GM19193 (cell line): ENCODE data around the gene SMTN.

Experiments used
- POLR2A ChIP-seq: IDR thresholded peaks from 4 replicates; pipeline ENCODE4 v1.6.1; 2011; ENCODE audit not compliant: insufficient read depth, insufficient read length; ENCODE audit errors: extremely low read depth

SMTN gene

DNA sequence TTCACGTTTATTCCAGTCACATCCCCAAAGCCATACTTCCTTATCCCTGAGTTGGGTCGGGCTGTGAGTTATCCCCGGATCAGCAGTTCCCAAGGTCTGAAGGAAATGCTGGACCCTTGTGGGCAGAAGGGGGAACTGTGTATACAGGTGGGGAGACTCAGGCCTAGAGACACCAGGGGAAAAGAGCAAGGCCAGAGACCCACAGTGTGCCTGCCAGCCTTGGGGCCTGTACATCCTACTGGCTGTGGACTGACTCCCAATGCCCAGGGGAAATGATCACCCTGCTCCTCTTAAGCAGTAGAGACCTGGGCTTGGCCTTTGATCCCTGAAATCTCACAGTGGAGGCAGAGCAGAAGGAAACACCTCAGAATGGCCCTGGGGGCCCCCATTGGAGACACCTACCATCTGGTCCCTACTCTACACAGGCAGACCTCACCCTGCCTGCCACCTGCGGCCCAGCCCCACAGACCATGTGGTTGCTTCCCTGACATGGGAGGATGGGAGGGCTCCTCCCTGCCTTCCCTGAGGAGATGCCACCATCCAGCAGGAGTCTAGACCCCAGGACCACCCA is 25.0 kb downstream of the SMTN start:
- no peak for TF ChIP-seq POLR2A

DNA sequence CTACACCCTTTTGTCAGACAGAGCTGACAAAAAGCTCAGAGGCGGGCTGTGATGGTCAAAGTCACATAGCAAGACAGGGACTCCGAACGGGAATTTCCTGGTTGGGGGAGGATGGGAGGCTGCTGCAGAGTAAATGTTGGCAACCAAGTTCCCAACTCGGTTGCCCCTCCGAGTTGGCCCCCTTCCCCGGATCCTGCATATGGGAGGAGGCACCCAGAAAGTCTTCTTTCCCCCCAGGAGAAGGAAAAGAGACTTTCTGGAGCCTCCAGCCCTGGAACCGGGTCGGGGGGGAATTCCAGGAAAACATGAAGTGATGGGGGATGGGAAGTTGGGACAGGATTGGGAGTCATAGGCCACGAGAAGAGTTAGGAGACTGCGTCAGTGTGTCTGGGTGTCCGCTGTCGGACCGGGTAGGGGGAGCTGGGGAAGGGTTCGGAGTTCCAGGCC is 25.6 kb downstream of the SMTN start:
- no peak for TF ChIP-seq POLR2A

DNA sequence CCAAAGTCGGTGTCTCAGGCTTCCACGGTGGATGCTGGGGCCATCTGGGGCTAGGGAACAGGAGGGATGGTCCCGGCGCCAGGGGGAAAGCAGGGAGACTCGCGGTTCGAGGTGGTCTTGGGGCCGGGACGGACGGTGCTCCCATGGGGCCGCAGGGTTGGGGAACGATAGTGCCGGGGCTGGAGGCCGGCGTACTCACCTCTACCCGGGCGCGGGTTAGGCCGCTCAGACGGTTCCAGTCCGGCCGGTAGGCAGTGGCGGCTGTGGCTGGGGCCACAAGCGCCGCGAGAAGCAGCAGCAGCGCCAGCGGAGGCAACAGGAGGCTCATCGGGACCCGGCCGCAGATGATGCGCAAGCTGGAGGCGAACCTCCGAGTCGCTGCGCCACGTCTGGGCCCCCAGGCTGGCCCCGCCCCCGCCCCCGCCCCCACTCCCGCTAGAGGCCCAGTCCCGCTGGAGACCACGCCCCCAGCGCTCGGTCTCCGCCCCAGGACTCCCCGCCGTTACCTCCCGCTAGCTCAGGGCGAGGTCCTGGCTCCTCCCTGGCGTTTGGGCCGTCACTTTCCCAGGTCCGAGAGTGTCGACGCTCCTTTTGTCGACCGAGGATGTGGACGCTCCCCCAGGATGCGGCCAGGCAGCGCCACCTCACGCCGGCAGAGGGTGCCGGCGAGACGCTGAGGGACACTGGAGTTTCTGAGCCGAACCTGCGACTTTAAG is 26.2 kb downstream of the SMTN start, which contains the start of gene SELENOM:
TSS of gene SELENOM (minus strand) at position 391 of the 716 bp plus-strand sequence. CDS start at position 328, 63 bp downstream.
- peak; percentile 53 for TF ChIP-seq POLR2A

DNA sequence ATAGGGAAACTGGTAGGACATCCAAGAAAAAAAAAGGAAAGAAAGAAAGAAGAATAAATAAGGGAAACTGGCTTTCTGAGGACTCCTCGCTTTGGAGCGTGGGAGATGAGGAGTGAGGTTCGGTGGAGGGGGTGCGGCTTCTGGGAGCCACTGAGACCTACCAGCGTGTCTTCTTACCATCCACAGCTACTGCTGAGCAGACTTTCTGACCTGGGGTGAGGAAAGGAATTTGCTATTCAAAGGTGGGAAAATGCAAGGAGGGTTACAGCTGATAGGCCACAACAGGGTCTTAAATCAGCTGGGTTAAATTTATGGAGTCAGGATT is 26.7 kb downstream of the SMTN start:
- TF ChIP-seq POLR2A: no peak

DNA sequence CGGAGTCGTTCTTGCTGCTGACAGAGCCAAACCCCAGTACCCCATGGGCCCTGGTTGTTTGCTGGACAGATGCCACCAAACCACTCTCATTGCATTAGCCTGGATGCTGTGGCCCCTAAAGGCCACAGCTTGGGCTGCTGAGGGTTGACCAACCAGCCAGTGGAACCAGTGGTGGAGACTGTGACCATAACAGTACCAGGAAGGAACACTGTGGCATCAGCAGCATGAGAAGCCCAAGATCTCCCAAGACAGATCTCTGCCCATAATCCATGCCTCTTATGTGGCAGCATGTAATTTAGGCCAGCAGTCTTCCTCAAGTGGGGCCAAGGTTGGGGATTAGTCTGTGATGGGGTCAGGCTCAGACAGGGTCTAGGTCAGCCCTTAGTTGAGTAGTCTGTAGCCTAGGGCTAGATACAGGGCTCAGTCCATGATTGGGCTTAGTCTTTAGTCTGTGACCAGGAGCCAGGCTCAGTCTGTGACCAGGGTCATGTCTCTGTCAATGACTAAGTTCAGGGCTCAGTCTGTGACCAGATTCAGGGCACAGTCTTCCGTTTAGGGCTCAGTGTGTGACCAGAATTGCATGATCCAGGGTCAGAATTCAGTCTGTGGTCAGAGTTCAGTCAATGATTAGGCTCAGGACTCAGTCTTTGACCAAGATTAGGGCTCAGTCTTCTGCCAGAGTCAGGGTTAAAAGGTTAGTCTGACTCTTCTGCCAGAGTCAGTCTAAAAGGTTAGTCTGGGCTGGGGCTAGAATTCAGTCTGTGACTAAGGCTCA is 37.1 kb downstream of the SMTN start:
- TF ChIP-seq POLR2A: no peak

DNA sequence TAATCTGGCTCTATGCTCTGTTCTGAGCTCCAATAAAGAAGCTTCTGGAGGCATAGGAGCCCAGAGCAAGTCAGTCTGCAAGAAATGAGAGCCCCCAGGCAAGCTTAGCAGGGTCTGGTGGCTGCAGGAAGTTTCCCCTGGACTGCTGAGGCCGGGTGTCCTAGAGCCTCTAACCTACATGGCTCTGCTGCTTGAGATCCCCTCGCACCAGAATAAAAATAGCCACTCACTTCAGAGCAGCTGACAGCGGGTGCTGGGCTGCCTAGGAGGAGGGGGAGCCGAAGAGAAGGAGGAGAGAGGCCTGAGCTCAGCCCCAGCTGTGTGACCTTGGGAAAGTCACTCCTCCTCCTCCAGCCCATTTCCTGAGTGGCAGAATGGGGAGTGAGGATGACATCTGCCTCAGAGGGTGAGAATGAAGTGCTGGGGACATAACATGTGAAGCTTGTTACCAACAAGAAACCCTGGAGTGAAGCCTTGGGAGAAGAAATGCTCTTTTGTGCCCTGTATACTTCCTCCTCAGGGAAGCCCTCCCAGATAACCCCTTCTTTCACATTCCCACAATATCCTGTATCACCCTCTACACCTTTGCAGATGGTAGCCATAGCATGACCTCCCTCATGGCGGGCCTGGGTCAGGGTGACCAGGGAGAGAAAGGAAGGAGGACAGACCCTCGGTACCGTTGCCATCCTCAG is 38.1 kb downstream of the SMTN start:
- TF ChIP-seq POLR2A: no peak

DNA sequence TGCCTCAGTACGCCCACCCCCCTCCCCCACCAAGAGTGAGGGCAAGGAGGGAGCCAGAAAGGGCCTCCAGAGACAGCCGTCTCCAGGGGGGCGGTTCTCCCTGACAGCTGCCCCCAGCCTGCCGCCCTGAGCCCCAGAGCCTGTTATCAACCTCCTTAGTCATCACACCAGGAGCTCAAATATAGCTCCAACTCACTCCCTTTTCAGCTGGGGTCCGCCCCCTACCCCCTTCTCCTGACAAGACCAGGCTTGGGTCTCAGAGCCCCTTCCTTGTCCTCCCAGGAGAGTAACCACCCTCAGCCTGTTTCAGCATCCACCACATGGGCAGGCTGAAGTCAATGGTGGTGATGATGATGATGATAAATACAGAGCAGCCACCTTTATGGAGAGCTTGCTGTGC is 39.1 kb downstream of the SMTN start:
- TF ChIP-seq POLR2A: no peak

DNA sequence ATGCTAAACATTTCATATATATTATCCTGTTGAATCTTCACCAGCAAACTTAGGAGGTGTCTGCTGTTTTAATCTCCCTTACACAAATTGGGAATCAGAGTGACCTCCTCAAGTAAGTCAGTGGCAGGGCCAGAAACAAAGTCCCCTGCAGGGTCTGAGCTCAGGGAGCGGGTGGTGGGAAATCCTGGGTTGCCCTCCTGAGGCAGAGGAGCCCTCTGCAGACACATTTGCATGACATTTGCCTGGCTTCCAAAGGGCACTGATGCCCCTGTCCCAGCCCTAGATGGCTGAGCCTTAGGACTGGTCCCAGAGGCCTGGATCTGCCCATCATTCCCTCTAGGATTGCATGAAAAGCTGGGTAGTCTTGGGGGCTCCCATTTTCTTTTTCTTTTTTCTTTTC is 39.5 kb downstream of the SMTN start:
- TF ChIP-seq POLR2A: no peak

DNA sequence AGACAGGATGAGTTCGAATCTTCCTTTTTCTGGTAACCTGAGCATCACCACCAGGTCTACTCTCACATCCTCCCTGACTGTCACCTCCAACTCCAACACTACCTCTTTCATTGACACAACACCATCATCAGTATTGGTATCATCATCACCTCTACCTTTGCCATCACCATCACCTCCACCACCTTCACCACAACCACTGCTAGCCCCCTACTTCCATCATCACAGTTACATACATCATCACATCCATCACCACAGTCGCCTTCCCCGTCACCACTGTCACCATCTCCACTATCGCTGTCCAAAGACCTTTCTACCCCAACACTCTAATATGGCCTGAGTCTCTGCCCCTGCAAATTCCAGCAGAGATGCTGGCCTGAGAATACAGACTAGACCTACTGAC is 40.3 kb downstream of the SMTN start:
- no peak for TF ChIP-seq POLR2A

DNA sequence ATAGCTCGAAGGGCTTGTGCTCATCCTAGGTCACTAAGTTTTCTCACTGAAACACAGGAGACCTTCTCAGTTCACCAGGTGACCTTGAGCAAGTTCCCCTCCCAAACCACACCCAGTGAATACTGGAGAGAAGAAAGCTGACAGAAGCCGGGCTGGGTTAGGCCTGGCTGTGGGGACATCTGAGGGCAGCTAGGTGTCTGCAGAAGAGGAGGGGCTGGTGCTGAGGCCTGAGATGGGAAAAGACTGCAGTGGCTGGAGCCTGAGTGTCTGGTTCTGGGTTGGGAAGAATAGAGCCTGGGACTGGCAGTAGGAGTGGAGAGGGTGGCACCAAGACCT is 41.0 kb downstream of the SMTN start:
- TF ChIP-seq POLR2A: no peak

DNA sequence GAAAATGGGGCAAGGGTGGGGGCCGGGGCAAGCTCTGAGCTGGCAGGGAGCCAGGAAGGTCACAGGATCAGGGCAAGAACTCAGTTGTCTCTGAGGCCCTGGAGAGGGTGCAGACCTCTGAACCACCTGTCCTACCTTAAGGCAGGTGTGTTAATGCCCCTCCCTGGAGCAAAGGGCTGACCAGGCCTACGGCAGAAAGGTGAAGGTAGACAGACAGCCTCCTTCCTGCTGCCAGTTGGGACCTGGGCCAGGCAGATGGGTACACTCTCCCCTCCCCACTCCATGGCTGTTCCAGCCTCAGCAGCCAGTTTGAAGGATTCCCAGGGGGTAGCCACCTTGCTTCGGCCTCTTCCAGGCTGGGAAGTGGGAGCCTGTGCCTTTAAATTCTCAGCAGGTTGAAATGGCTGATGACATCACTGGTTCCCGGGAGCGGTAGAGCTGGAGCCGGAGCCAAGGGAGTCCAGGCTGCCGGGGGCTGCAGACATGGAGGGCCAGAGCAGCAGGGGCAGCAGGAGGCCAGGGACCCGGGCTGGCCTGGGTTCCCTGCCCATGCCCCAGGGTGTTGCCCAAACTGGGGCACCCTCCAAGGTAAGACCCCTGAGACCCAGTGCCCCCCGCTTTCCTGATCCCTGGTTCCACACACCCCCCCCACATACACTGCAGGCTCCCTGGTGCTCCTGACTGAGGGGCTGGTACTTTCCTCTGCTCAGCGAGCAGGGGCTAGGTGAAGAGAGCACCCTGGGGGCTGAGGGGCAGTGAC is 41.6 kb downstream of the SMTN start, which contains the start of gene INPP5J:
TSS of gene INPP5J (plus strand) at position 435 of the 760 bp plus-strand sequence. CDS start at position 484, 49 bp downstream.
- no peak for TF ChIP-seq POLR2A

DNA sequence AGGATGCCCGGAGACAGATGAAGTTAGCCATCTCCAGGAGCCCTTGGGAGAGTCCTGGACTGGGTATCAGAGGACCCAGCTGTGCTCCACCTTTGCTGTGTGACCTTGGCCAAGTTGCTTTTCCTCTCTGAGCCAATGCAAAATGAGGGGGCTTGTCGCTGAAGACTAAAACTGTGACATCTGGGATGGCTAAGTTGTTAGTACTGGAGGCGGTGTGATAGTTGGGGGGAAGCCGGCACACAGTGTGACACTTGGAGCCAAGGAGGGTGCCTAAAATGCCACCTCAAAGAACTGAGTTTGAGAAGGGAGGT is 42.1 kb downstream of the SMTN start:
- TF ChIP-seq POLR2A: no peak

DNA sequence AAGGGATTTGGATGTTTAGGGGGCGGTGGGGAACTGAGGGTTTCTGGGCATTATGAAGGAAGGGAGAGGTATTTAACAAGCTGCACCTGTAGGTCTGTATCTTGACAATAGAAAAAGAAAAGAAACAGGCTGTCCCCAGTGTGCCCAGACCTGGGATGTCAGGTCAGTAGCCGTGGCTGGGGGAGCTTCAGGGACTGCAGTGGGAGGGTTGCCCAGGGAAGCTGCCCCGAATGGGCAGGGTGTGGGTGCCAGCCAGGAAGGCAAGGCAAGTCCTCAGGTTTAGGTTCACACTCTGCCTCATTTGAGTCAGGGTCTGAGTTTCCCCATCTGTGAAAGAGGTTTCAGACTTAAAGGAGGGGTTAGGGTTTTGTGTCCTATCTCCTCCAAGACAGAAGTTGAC is 43.2 kb downstream of the SMTN start:
- no peak for TF ChIP-seq POLR2A

DNA sequence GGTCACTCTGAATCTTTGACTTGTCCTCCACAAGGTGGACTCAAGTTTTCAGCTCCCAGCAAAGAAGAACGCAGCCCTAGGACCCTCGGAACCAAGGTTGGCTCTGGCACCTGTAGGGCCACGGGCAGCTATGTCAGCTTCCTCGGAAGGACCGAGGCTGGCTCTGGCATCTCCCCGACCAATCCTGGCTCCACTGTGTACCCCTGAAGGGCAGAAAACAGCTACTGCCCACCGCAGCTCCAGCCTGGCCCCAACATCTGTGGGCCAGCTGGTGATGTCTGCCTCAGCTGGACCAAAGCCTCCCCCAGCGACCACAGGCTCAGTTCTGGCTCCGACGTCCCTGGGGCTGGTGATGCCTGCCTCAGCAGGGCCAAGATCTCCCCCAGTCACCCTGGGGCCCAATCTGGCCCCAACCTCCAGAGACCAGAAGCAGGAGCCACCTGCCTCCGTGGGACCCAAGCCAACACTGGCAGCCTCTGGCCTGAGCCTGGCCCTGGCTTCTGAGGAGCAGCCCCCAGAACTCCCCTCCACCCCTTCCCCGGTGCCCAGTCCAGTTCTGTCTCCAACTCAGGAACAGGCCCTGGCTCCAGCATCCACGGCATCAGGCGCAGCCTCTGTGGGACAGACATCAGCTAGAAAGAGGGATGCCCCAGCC is 43.8 kb downstream of the SMTN start:
- no peak for TF ChIP-seq POLR2A
